Measurements from ENCODE around the gene INSIG1.

- no peak for TF ChIP-seq POLR2A (IDR thresholded peaks at IDR 0.05)
- TF ChIP-seq, protein P1, sequence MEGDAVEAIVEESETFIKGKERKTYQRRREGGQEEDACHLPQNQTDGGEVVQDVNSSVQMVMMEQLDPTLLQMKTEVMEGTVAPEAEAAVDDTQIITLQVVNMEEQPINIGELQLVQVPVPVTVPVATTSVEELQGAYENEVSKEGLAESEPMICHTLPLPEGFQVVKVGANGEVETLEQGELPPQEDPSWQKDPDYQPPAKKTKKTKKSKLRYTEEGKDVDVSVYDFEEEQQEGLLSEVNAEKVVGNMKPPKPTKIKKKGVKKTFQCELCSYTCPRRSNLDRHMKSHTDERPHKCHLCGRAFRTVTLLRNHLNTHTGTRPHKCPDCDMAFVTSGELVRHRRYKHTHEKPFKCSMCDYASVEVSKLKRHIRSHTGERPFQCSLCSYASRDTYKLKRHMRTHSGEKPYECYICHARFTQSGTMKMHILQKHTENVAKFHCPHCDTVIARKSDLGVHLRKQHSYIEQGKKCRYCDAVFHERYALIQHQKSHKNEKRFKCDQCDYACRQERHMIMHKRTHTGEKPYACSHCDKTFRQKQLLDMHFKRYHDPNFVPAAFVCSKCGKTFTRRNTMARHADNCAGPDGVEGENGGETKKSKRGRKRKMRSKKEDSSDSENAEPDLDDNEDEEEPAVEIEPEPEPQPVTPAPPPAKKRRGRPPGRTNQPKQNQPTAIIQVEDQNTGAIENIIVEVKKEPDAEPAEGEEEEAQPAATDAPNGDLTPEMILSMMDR (IDR thresholded peaks at IDR 0.05), result no peak
Observed at GRCh38 chr7:155292680-155293226, 4.9 kb upstream of the INSIG1 start.
